H1 (cell line): ENCODE results near the gene ENAH. TPM values are rescaled to one million over a fixed set of nuclear protein-coding genes. Genes with fewer than 3 reads are reported as not detected.
"Not testable (repeated sequence)": the region's sequence is repeated elsewhere in the genome, so short reads cannot be mapped to it uniquely, and the experiment has no call there.

Experiments
- CTCF ChIA-PET: fragments of 300-600 bp; sonication (Branson Sonifier 250); formaldehyde crosslinking; loops from one replicate; lab custom pipeline; 2021; ENCODE audit not compliant: partially characterized antibody; lab: Charles Lee
- POLR2A ChIA-PET: fragments of 300-600 bp; sonication (Branson Sonifier 250); formaldehyde crosslinking; loops from one replicate; lab custom pipeline; 2021; ENCODE audit warnings: inconsistent platforms; ENCODE audit not compliant: partially characterized antibody; lab: Charles Lee
- DNase-seq, 2 experiments: peaks; one replicate each; pipeline versions ENCODE4 v3.0.0 to v3.0.0-alpha.2; 2010 to 2022; ENCODE audit warnings: low spot score in 2 of 2, low read depth in 1 of 2, mixed read lengths in 1 of 2
- FAIRE-seq: peaks from 2 replicates; lab custom pipeline; 2011; peaks lifted over from hg19 to GRCh38; lab: Jason Lieb, UNC
- H2AFZ ChIP-seq: 2 replicates; pipeline ENCODE4 v1.8.1; 2012; ENCODE audit warnings: low read length, inconsistent platforms
- H2AK5ac ChIP-seq: 2 replicates; pipeline ENCODE4 v1.6.1; 2013; ENCODE audit warnings: low read depth, low read length
- H2BK120ac ChIP-seq: replicated peaks from 2 replicates; pipeline ENCODE3; 2013; ENCODE audit warnings: low read depth, low read length, inconsistent platforms
- H2BK12ac ChIP-seq: 2 replicates; pipeline ENCODE4 v1.6.1; 2013; ENCODE audit warnings: low read depth, low read length
- H2BK15ac ChIP-seq: 2 replicates; pipeline ENCODE4 v1.6.1; 2013; ENCODE audit warnings: low read length
- H2BK20ac ChIP-seq: 2 replicates; pipeline ENCODE4 v1.6.1; 2013; ENCODE audit warnings: low read length
- H2BK5ac ChIP-seq: 2 replicates; pipeline ENCODE4 v1.6.1; 2013; ENCODE audit warnings: low read depth, low read length
- H3K14ac ChIP-seq: 2 replicates; pipeline ENCODE4 v1.6.1; 2013; ENCODE audit warnings: inconsistent platforms; ENCODE audit not compliant: insufficient read length
- H3K18ac ChIP-seq: 2 replicates; pipeline ENCODE4 v1.6.1; 2013; ENCODE audit warnings: low read length; ENCODE audit errors: extremely low read depth
- H3K23ac ChIP-seq: 2 replicates; pipeline ENCODE4 v1.6.1; 2013; ENCODE audit warnings: inconsistent platforms; ENCODE audit not compliant: insufficient read length
- H3K23me2 ChIP-seq: 2 replicates; pipeline ENCODE4 v1.6.1; 2013; ENCODE audit warnings: low read depth, low read length
- H3K27ac ChIP-seq: 2 replicates; pipeline ENCODE4 v1.6.1; 2011; ENCODE audit warnings: low read depth, low read length, inconsistent platforms
- H3K27me3 ChIP-seq, 4 experiments: replicated peaks in 1 of 4; 1 replicate in 1 of 4; 2 replicates in 3 of 4; pipeline versions ENCODE4 v1.6.1 to v1.8.1; 2011 to 2013; ENCODE audit warnings: low read length in 3 of 4, mild to moderate bottlenecking in 3 of 4, inconsistent platforms in 2 of 4, mixed read lengths in 2 of 4, moderate library complexity in 1 of 4; ENCODE audit not compliant: control insufficient read depth in 3 of 4, insufficient read depth in 3 of 4; ENCODE audit errors: extremely low read depth in 1 of 4
- H3K36me3 ChIP-seq, 4 experiments: 2 replicates each; pipeline versions ENCODE4 v1.6.1 to v1.8.1; 2011 to 2013; ENCODE audit warnings: mild to moderate bottlenecking in 4 of 4, low read length in 3 of 4, moderate library complexity in 2 of 4, control low read depth in 1 of 4, inconsistent platforms in 1 of 4; ENCODE audit not compliant: insufficient read depth in 4 of 4, control insufficient read depth in 2 of 4
- H3K4ac ChIP-seq: replicated peaks from 2 replicates; pipeline ENCODE3; 2013; ENCODE audit warnings: low read length, low read depth, mixed read lengths, inconsistent platforms; ENCODE audit not compliant: insufficient read length
- H3K4me1 ChIP-seq, 4 experiments: replicated peaks in 1 of 4; 1 replicate in 1 of 4; 2 replicates in 3 of 4; pipeline versions ENCODE4 v1.6.1 to v1.8.1; 2011 to 2013; ENCODE audit warnings: low read length in 3 of 4, inconsistent platforms in 2 of 4, mixed read lengths in 1 of 4; ENCODE audit not compliant: insufficient read depth in 4 of 4, control insufficient read depth in 3 of 4
- H3K4me2 ChIP-seq, 2 experiments: 2 replicates each; pipeline versions ENCODE4 v1.6.1 to v1.8.1; 2011 to 2013; ENCODE audit warnings: low read depth in 2 of 2, low read length in 2 of 2, control low read depth in 1 of 2, inconsistent platforms in 1 of 2, mild to moderate bottlenecking in 1 of 2; ENCODE audit not compliant: insufficient read depth in 1 of 2
- H3K4me3 ChIP-seq, 4 experiments: fragments of 200-600, 300-600 bp in 1 of 4; sonication (generic), shearing (Covaris generic), sonication (Bioruptor Twin) in 1 of 4; 2 replicates each; pipeline versions ENCODE4 v1.5.1 to v1.8.1; 2011 to 2016; ENCODE audit warnings: low read length in 4 of 4, low read depth in 3 of 4, control low read depth in 2 of 4, inconsistent platforms in 2 of 4, mild to moderate bottlenecking in 2 of 4, mixed read lengths in 1 of 4, moderate library complexity in 1 of 4; ENCODE audit not compliant: insufficient read depth in 2 of 4; ENCODE audit errors: extremely low read depth in 1 of 4
- H3K56ac ChIP-seq: replicated peaks from 2 replicates; pipeline ENCODE3; 2013; ENCODE audit warnings: low read depth, mild to moderate bottlenecking, mixed read lengths, low read length, inconsistent platforms; ENCODE audit not compliant: insufficient read length
- H3K79me1 ChIP-seq: 2 replicates; pipeline ENCODE4 v1.6.1; 2013; ENCODE audit warnings: low read depth, low read length, control low read depth
- H3K79me2 ChIP-seq, 2 experiments: 2 replicates each; pipeline versions ENCODE4 v1.6.1 to v1.8.1; 2012 to 2013; ENCODE audit warnings: low read length in 2 of 2, mild to moderate bottlenecking in 2 of 2, inconsistent platforms in 1 of 2; ENCODE audit not compliant: insufficient read depth in 2 of 2, control insufficient read depth in 1 of 2
- H3K9ac ChIP-seq, 4 experiments: replicated peaks in 1 of 4; 1 replicate in 1 of 4; 2 replicates in 3 of 4; pipeline versions ENCODE4 v1.6.1 to v1.8.1; 2011 to 2013; ENCODE audit warnings: low read depth in 3 of 4, low read length in 3 of 4, control low read depth in 2 of 4, mild to moderate bottlenecking in 2 of 4, moderate library complexity in 2 of 4, inconsistent platforms in 1 of 4; ENCODE audit errors: extremely low read depth in 1 of 4
- H3K9me3 ChIP-seq, 2 experiments: 2 replicates each; pipeline versions ENCODE4 v1.6.1 to v1.8.1; 2012 to 2013; ENCODE audit warnings: mild to moderate bottlenecking in 2 of 2, moderate library complexity in 2 of 2, control low read depth in 1 of 2, inconsistent platforms in 1 of 2, low read depth in 1 of 2, low read length in 1 of 2, mixed read lengths in 1 of 2; ENCODE audit not compliant: insufficient read depth in 2 of 2
- H4K20me1 ChIP-seq, 2 experiments: replicated peaks in 1 of 2; 2 replicates each; pipeline versions ENCODE3 to v1.8.1; 2011 to 2013; ENCODE audit warnings: inconsistent platforms in 2 of 2, low read length in 2 of 2, mild to moderate bottlenecking in 1 of 2; ENCODE audit not compliant: insufficient read depth in 2 of 2, control insufficient read depth in 1 of 2
- H4K5ac ChIP-seq: 2 replicates; pipeline ENCODE4 v1.6.1; 2013; ENCODE audit warnings: low read length, low read depth, mixed read lengths, inconsistent platforms; ENCODE audit not compliant: insufficient read length
- H4K8ac ChIP-seq: 2 replicates; pipeline ENCODE4 v1.8.0; 2013; ENCODE audit warnings: mild to moderate bottlenecking, moderate library complexity, low read length, inconsistent platforms; ENCODE audit not compliant: insufficient read depth; ENCODE audit errors: extremely low read depth
- H4K91ac ChIP-seq: replicated peaks from 2 replicates; pipeline ENCODE3; 2013; ENCODE audit warnings: low read length, mixed read lengths, inconsistent platforms; ENCODE audit not compliant: insufficient read length
- WGBS, 2 experiments: shearing (Covaris generic) in 1 of 2; methylation state at CpG; one replicate each; pipeline versions ENCODE4 v1.1.6 to v1.1.7; 2013 to 2015; ENCODE audit warnings: low lambda C conversion rate in 2 of 2, mixed read lengths in 2 of 2, inconsistent platforms in 1 of 2, low coverage in 1 of 2, missing lambda C conversion rate in 1 of 2; ENCODE audit not compliant: insufficient replicate concordance in 2 of 2, insufficient coverage in 1 of 2, insufficient read length in 1 of 2; ENCODE audit errors: extremely low coverage in 1 of 2, missing lambda C conversion rate in 1 of 2; 5-methylcytosine and 5-hydroxymethylcytosine counted together
- polyA plus RNA-seq, 7 experiments: library from polyadenylated mRNA; depleted of rRNA in 3 of 7; stranded (reverse) in 5 of 7; unstranded in 2 of 7; fragments of >200 nt in 5 of 7; fragments of 200-250 nt in 2 of 7; gene quantifications; 1 replicate in 5 of 7; 2 replicates in 1 of 7; 4 replicates in 1 of 7; pipeline versions ENCODE4 v1.2.1 to v1.2.3, GENCODE V29; 2011 to 2013; ENCODE audit warnings: missing spikeins in 2 of 7, mixed read lengths in 2 of 7
- total RNA-seq: library from RNA; stranded (reverse); fragmentation: NEBNext Ultra II Directional; extraction: Animal tissue kit (Norgen Biotek cat#: 25700); gene quantifications from 2 replicates; pipeline ENCODE4 v1.2.1, GENCODE V29; 2021

ENAH gene
- total and polyA plus RNA-seq, 2 of the 8 experiments (the other 6 are each of a cell fraction or from before 2014, with no cell fraction given) = 39.1 to 335 TPM

- H2BK120ac ChIP-seq, H3K27ac ChIP-seq, H3K56ac ChIP-seq, H3K27me3 ChIP-seq, H3K14ac ChIP-seq, H3K4ac ChIP-seq, H3K4me2 ChIP-seq, H3K9me3 ChIP-seq, H3K4me3 ChIP-seq, H2AFZ ChIP-seq, H2BK5ac ChIP-seq, H2AK5ac ChIP-seq, H4K91ac ChIP-seq, H4K5ac ChIP-seq, H3K36me3 ChIP-seq, H4K20me1 ChIP-seq, H3K23ac ChIP-seq, H2BK20ac ChIP-seq, H3K18ac ChIP-seq, H3K4me1 ChIP-seq, FAIRE-seq, H3K9ac ChIP-seq, H3K23me2 ChIP-seq, H3K79me1 ChIP-seq, H2BK12ac ChIP-seq, H2BK15ac ChIP-seq, DNase-seq, H4K8ac ChIP-seq: not testable (repeated sequence)
- peaks cover 5 to 12% of the 10 kb centered on the region in 2 experiments; a peak in 3 of 4 replicates for H3K79me2 ChIP-seq
- WGBS, 2 experiments = 88% methylated on average over 3 of the region's 3 CpGs; no CpG with 5 or more reads in 1 of the 2 experiments
- ChIA-PET CTCF (interaction anchor here (0.6 to 5.6 kb wide), 19 partner anchors 8 to 331 kb away, joined by 3 to 43 read pairs (median 4); no protein-coding TSS in a partner anchor), POLR2A (interaction anchor here (3.0 kb wide), 1 partner anchor 123 kb away, joined by 12 read pairs; the partner anchor contains the start of gene SRP9)
These were observed 3.3 kb upstream of the ENAH start for GRCh38 chr1:225656259-225656655.
